ENCODE measurements around the gene DOCK10.

DOCK10 gene

GRCh38 chr2:224843141-224843540, 199.1 kb downstream of the DOCK10 start:
- H3K36me3 Mint-ChIP-seq (ENCODE audit: low read depth): no peaks in the 10 kb centered on the region
- H3K4me1 Mint-ChIP-seq: no peaks in the 10 kb centered on the region
- no peak overlapping the region for H3K4me3 Mint-ChIP-seq
- no peaks in the 10 kb centered on the region for H3K9me3 Mint-ChIP-seq
- TF ChIP-seq CTCF (IDR thresholded peaks at IDR 0.05): no peak
- DNase-seq: no peak
- peaks cover 5% of the 10 kb centered on the region for H3K27me3 Mint-ChIP-seq (ENCODE audit: low read depth, poor library complexity)
- H3K27ac Mint-ChIP-seq: no peak overlapping the region

GRCh38 chr2:224841910-224842309, 200.4 kb downstream of the DOCK10 start:
- TF ChIP-seq CTCF (IDR thresholded peaks at IDR 0.05): no peak
- DNase-seq: no peak
- Mint-ChIP-seq H3K9me3 (no peaks in the 10 kb centered on the region), H3K27ac (no peak overlapping the region), H3K4me3 (no peak overlapping the region), H3K27me3 (ENCODE audit: low read depth, poor library complexity) (peaks cover 5% of the 10 kb centered on the region), H3K36me3 (ENCODE audit: low read depth) (no peaks in the 10 kb centered on the region), H3K4me1 (no peaks in the 10 kb centered on the region)

- Mint-ChIP-seq H3K4me1 (no peaks in the 10 kb centered on the region), H3K36me3 (ENCODE audit: low read depth) (no peaks in the 10 kb centered on the region), H3K4me3 (no peak overlapping the region), H3K27ac (no peak overlapping the region), H3K9me3 (no peaks in the 10 kb centered on the region), H3K27me3 (ENCODE audit: low read depth, poor library complexity) (peaks cover 10% of the 10 kb centered on the region)
- no peak for TF ChIP-seq CTCF (IDR thresholded peaks at IDR 0.05)
- no peak for DNase-seq
Measured at GRCh38 chr2:224838335-224838734, 203.9 kb downstream of the DOCK10 start.

- Mint-ChIP-seq H3K36me3 (ENCODE audit: low read depth) (no peaks in the 10 kb centered on the region), H3K9me3 (no peaks in the 10 kb centered on the region), H3K27me3 (ENCODE audit: low read depth, poor library complexity) (peaks cover 7% of the 10 kb centered on the region), H3K4me1 (no peaks in the 10 kb centered on the region), H3K27ac (no peak overlapping the region), H3K4me3 (no peak overlapping the region)
- DNase-seq: no peak
- TF ChIP-seq CTCF (IDR thresholded peaks at IDR 0.05): no peak
Measured at GRCh38 chr2:224837558-224837957, 204.7 kb downstream of the DOCK10 start.

GRCh38 chr2:224837066-224837465, 205.2 kb downstream of the DOCK10 start:
- H3K27me3 Mint-ChIP-seq (ENCODE audit: low read depth, poor library complexity): peaks cover 7% of the 10 kb centered on the region
- no peaks in the 10 kb centered on the region for H3K9me3 Mint-ChIP-seq
- H3K36me3 Mint-ChIP-seq (ENCODE audit: low read depth): no peaks in the 10 kb centered on the region
- no peak overlapping the region for H3K27ac Mint-ChIP-seq
- H3K4me1 Mint-ChIP-seq: no peaks in the 10 kb centered on the region
- no peak for DNase-seq
- no peak overlapping the region for H3K4me3 Mint-ChIP-seq
- no peak for TF ChIP-seq CTCF (IDR thresholded peaks at IDR 0.05)

- Mint-ChIP-seq H3K4me1 (no peaks in the 10 kb centered on the region), H3K36me3 (ENCODE audit: low read depth) (no peaks in the 10 kb centered on the region), H3K27me3 (ENCODE audit: low read depth, poor library complexity) (peaks cover 7% of the 10 kb centered on the region), H3K9me3 (no peaks in the 10 kb centered on the region), H3K27ac (no peak overlapping the region), H3K4me3 (no peak overlapping the region)
- DNase-seq: no peak
- no peak for TF ChIP-seq CTCF (IDR thresholded peaks at IDR 0.05)
Measured at GRCh38 chr2:224836263-224836662, 206.0 kb downstream of the DOCK10 start.

Measured in nephron progenitor cell (in vitro differentiated cells).